Measurements from ENCODE around the gene DNAJC2. TPM values are rescaled to one million over a fixed set of nuclear protein-coding genes. Genes with fewer than 3 reads are reported as not detected.

DNAJC2 gene
- total and polyA plus RNA-seq, 2 experiments from 2014 or later: 22.7 to 36.4 TPM

DNA sequence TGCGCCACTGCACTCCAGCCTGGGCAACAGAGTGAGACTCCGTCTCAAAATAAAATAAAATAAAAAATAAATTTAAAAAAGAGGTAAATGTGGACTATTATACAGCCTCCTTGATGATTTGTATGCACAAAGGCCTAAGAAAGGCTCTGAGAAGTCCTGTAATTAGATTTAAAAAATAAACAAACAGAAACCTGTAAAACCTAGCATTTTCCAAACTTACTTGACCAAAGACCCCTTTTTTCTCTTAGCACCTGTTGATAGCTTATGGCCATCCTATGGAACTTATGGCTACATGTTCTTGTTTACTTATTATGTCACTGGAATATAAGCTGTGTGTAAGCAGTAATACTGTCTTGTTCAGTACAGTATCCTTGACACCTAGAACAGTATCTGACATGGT is 5.7 kb downstream of the DNAJC2 start:
- Histone ChIP-seq H3K27me3 (no peaks in the 10 kb centered on the region), H3K36me3 (peaks cover 44% of the 10 kb centered on the region), H3K9me3 (ENCODE audit: low read depth) (no peaks in the 10 kb centered on the region), H3K4me1 (ENCODE audit: low read depth) (peaks cover 4% of the 10 kb centered on the region), H3K4me3 (no peak overlapping the region), H3K27ac (no peak overlapping the region)
- TF ChIP-seq, protein P1, sequence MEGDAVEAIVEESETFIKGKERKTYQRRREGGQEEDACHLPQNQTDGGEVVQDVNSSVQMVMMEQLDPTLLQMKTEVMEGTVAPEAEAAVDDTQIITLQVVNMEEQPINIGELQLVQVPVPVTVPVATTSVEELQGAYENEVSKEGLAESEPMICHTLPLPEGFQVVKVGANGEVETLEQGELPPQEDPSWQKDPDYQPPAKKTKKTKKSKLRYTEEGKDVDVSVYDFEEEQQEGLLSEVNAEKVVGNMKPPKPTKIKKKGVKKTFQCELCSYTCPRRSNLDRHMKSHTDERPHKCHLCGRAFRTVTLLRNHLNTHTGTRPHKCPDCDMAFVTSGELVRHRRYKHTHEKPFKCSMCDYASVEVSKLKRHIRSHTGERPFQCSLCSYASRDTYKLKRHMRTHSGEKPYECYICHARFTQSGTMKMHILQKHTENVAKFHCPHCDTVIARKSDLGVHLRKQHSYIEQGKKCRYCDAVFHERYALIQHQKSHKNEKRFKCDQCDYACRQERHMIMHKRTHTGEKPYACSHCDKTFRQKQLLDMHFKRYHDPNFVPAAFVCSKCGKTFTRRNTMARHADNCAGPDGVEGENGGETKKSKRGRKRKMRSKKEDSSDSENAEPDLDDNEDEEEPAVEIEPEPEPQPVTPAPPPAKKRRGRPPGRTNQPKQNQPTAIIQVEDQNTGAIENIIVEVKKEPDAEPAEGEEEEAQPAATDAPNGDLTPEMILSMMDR (IDR thresholded peaks at IDR 0.05; ENCODE audit: low read depth, low read length): no peak
- DNase-seq (ENCODE audit: low read depth in 1 of 2, low spot score in 1 of 2): no peak

DNA sequence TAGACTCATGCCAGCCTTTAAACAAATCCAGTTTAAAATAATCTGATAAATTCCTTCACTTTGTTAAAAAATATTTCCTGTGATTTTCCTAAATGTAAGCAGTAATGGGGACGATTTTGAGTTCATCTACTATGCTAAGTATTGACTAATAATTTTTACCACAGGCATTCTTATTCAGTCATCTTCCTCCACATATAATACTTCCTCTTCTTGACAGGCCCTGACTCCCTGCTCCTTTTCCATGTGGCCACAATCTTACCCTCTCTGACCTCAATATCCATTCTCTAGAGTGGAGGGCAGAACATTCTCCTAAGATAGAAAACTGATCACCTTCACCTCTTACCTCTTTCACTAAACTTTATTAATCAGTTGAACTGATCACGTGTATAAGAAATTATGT is 7.8 kb downstream of the DNAJC2 start:
- DNase-seq (ENCODE audit: low read depth in 1 of 2, low spot score in 1 of 2): no peak
- H3K27me3 ChIP-seq: no peaks in the 10 kb centered on the region
- H3K27ac ChIP-seq: no peak overlapping the region
- no peaks in the 10 kb centered on the region for H3K9me3 ChIP-seq (ENCODE audit: low read depth)
- no peaks in the 10 kb centered on the region for H3K4me1 ChIP-seq (ENCODE audit: low read depth)
- TF ChIP-seq, protein P1 (IDR thresholded peaks at IDR 0.05; ENCODE audit: low read depth, low read length): no peak
- H3K4me3 ChIP-seq: no peak overlapping the region
- H3K36me3 ChIP-seq: peaks cover 41% of the 10 kb centered on the region

DNA sequence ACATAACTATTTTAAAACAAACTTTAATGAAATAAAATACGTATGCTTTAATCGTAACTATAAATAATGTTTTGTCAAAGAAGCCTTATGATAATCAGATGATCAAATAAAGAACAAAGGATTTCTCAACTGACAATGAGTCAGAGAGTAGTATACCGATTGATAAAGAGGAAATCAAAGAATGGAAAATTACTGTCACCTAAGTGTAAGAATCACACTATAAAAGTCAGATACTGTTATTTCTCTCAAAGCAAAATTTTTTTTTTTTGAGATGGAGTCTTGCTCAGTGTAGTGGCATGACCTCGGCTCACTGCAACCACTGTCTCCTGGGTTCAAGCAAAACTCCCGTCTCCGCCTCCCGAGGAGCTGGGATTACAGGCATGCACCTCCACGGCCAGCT is 18.8 kb downstream of the DNAJC2 start:
- DNase-seq (ENCODE audit: low read depth in 1 of 2, low spot score in 1 of 2): no peak
- Histone ChIP-seq H3K9me3 (ENCODE audit: low read depth) (no peaks in the 10 kb centered on the region), H3K36me3 (peaks cover 54% of the 10 kb centered on the region), H3K27me3 (no peaks in the 10 kb centered on the region), H3K27ac (no peak overlapping the region), H3K4me1 (ENCODE audit: low read depth) (no peaks in the 10 kb centered on the region), H3K4me3 (no peak overlapping the region)
- TF ChIP-seq, protein P1 (IDR thresholded peaks at IDR 0.05; ENCODE audit: low read depth, low read length): no peak

DNA sequence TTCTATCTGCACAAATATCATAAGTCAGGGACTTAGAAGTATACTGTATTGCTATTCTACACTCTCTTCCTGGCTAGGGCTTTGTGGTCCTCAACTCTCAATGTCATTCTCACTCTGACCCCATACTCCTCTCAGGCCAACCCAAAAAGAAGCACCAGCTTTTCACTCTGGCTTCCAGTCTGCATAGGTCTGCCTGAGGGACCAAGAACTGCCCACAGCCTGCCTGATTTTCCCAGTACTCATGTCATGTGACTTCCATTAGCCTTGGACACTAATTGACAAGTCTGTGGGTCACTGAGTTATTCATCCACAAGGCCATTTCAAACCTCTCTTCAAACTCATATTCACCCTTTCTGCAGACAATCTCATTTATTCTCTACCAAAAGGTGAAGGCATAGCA is 27.6 kb downstream of the DNAJC2 start:
- H3K27ac ChIP-seq: peak overlapping the region; percentile 69
- H3K4me3 ChIP-seq: no peak overlapping the region
- H3K4me1 ChIP-seq (ENCODE audit: low read depth): peaks cover 10% of the 10 kb centered on the region
- peaks cover 80% of the 10 kb centered on the region for H3K36me3 ChIP-seq
- peak in 1 of 2 donors; percentile 3 for DNase-seq (ENCODE audit: low read depth in 1 of 2, low spot score in 1 of 2)
- no peaks in the 10 kb centered on the region for H3K27me3 ChIP-seq
- TF ChIP-seq, protein P1 (IDR thresholded peaks at IDR 0.05; ENCODE audit: low read depth, low read length): no peak
- no peaks in the 10 kb centered on the region for H3K9me3 ChIP-seq (ENCODE audit: low read depth)

DNA sequence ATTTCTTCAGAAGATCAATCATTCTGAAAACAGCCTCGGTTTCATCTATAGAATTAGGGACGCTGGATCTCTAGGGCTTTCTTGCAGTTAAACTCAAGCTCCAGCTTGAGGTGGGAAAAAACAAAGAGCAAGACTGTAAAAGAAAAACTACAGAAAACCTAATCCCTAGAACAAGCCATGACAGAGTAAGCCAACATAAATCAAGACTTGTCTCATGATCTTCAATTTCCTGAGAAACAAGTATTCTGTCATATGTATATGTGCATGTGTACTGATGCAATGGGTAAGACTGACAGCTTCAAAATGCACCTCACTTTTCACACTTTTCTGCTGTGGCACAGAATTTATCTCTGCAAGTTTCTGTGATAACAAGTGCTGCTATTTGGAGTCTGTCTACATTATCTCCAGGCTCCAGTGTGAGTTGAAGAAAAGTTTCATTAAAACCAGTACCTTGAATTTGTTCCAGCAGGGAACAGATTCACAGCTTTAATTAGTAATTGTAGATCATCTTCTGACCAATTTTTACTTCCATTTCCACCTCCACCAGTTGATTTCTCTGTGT is 28.1 kb downstream of the DNAJC2 start:
- no peak for DNase-seq (ENCODE audit: low read depth in 1 of 2, low spot score in 1 of 2)
- TF ChIP-seq, protein P1 (IDR thresholded peaks at IDR 0.05; ENCODE audit: low read depth, low read length): no peak
- no peaks in the 10 kb centered on the region for H3K9me3 ChIP-seq (ENCODE audit: low read depth)
- no peaks in the 10 kb centered on the region for H3K27me3 ChIP-seq
- peak overlapping the region; percentile 69 for H3K27ac ChIP-seq
- peaks cover 10% of the 10 kb centered on the region for H3K4me1 ChIP-seq (ENCODE audit: low read depth)
- H3K36me3 ChIP-seq: peaks cover 81% of the 10 kb centered on the region
- no peak overlapping the region for H3K4me3 ChIP-seq
